Karpas-422 (cell line): Measurements from ENCODE around the gene VAMP1. TPM values are rescaled to one million over a fixed set of nuclear protein-coding genes. Genes with fewer than 3 reads are reported as not detected.

Experiments used
- DNase-seq: peaks from one replicate; pipeline ENCODE4 v3.0.0-alpha.2; 2015
- H2AFZ ChIP-seq: fragments of 200-600 bp; sonication (generic); 2 replicates; pipeline ENCODE4 v1.6.1; 2014; ENCODE audit warnings: antibody characterized with exemption, low read length, mixed read lengths
- H3K27ac ChIP-seq: fragments of 200-600 bp; sonication (generic); 2 replicates; pipeline ENCODE4 v1.5.1; 2014; ENCODE audit warnings: mild to moderate bottlenecking, low read length, moderate library complexity
- H3K27me3 ChIP-seq: fragments of 200-600 bp; sonication (generic); 2 replicates; pipeline ENCODE4 v1.6.1; 2014; ENCODE audit warnings: low read length, mixed read lengths
- H3K36me3 ChIP-seq: fragments of 200-600 bp; sonication (generic); 2 replicates; pipeline ENCODE4 v1.6.1; 2014; ENCODE audit warnings: low read length, mixed read lengths; ENCODE audit not compliant: insufficient read depth
- H3K4me1 ChIP-seq: fragments of 200-600 bp; sonication (generic); 2 replicates; pipeline ENCODE4 v1.6.1; 2014; ENCODE audit warnings: mild to moderate bottlenecking, low read length, mixed read lengths
- H3K4me2 ChIP-seq: fragments of 200-600 bp; sonication (generic); 2 replicates; pipeline ENCODE4 v1.6.1; 2014; ENCODE audit warnings: low read length, low read depth, mild to moderate bottlenecking; ENCODE audit not compliant: poor library complexity, severe bottlenecking
- H3K4me3 ChIP-seq: fragments of 200-600 bp; sonication (generic); 2 replicates; pipeline ENCODE4 v1.5.1; 2014; ENCODE audit warnings: mild to moderate bottlenecking, antibody characterized with exemption, low read length, mixed read lengths
- H3K79me2 ChIP-seq: fragments of 200-600 bp; sonication (generic); 2 replicates; pipeline ENCODE4 v1.6.1; 2014; ENCODE audit warnings: mild to moderate bottlenecking, low read length, mixed read lengths
- H3K9ac ChIP-seq: fragments of 200-600 bp; sonication (generic); 2 replicates; pipeline ENCODE4 v1.6.0; 2014; ENCODE audit warnings: low read length
- H3K9me2 ChIP-seq: fragments of 200-600 bp; sonication (generic), shearing (Covaris generic); replicated peaks from 2 replicates; pipeline ENCODE4 v1.6.0; 2014; ENCODE audit warnings: mild to moderate bottlenecking, low read length, moderate library complexity; ENCODE audit not compliant: insufficient read depth
- H3K9me3 ChIP-seq: fragments of 300-700, 200-600 bp; sonication (generic); 2 replicates; pipeline ENCODE4 v1.6.1; 2014; ENCODE audit warnings: low read length, mixed read lengths
- H4K20me1 ChIP-seq: fragments of 200-600 bp; sonication (generic); 2 replicates; pipeline ENCODE4 v1.6.1; 2014; ENCODE audit warnings: mild to moderate bottlenecking, antibody characterized with exemption, low read length, low read depth; ENCODE audit not compliant: insufficient read depth
- total RNA-seq: library from RNA; depleted of rRNA; stranded (reverse); fragments of >200 nt; shearing (Covaris generic); gene quantifications from 2 replicates; pipeline ENCODE4 v1.2.3, GENCODE V29; 2014; ENCODE audit warnings: low replicate concordance

The VAMP1 gene
- total RNA-seq, 1 experiment from 2014 or later = 555 TPM

GRCh38 chr12:6466184-6466573, 4.3 kb downstream of the VAMP1 start:
- Histone ChIP-seq H3K9me2 (no peaks in the 10 kb centered on the region), H3K4me2 (peak overlapping the region; percentile 77), H3K36me3 (peaks cover 76% of the 10 kb centered on the region), H3K27ac (peak overlapping the region; percentile 95), H3K79me2 (peaks cover 49% of the 10 kb centered on the region), H3K27me3 (no peaks in the 10 kb centered on the region), H3K4me1 (peaks cover 87% of the 10 kb centered on the region), H3K9ac (peak overlapping the region; percentile 40), H3K4me3 (no peak overlapping the region; the same call in 1 of the 2 replicates), H2AFZ (no peak overlapping the region), H3K9me3 (no peaks in the 10 kb centered on the region), H4K20me1 (peaks cover 32% of the 10 kb centered on the region)
- DNase-seq = peak; percentile 42

GRCh38 chr12:6465467-6466183, 4.9 kb downstream of the VAMP1 start:
- H3K79me2 ChIP-seq = peaks cover 49% of the 10 kb centered on the region
- no peaks in the 10 kb centered on the region for H3K27me3 ChIP-seq
- H3K36me3 ChIP-seq = peaks cover 82% of the 10 kb centered on the region
- H2AFZ ChIP-seq = no peak overlapping the region
- peak overlapping the region; percentile 77 for H3K4me2 ChIP-seq
- H3K9ac ChIP-seq = peak overlapping the region; percentile 40
- peaks cover 89% of the 10 kb centered on the region for H3K4me1 ChIP-seq
- no peak overlapping the region for H3K4me3 ChIP-seq
- DNase-seq = peak; percentile 71
- peak overlapping the region; percentile 95 for H3K27ac ChIP-seq
- no peaks in the 10 kb centered on the region for H3K9me2 ChIP-seq
- no peaks in the 10 kb centered on the region for H3K9me3 ChIP-seq
- H4K20me1 ChIP-seq = peaks cover 32% of the 10 kb centered on the region

- H3K36me3 ChIP-seq = peaks cover 81% of the 10 kb centered on the region
- H2AFZ ChIP-seq = no peak overlapping the region
- peak; percentile 43 for DNase-seq
- H3K27me3 ChIP-seq = no peaks in the 10 kb centered on the region
- H3K4me2 ChIP-seq = peak overlapping the region; percentile 37
- H3K79me2 ChIP-seq = peaks cover 40% of the 10 kb centered on the region
- H3K27ac ChIP-seq = peak overlapping the region; percentile 95
- peaks cover 96% of the 10 kb centered on the region for H3K4me1 ChIP-seq
- no peaks in the 10 kb centered on the region for H3K9me2 ChIP-seq
- peak overlapping the region; percentile 63 for H3K9ac ChIP-seq
- peaks cover 23% of the 10 kb centered on the region for H4K20me1 ChIP-seq
- H3K9me3 ChIP-seq = no peaks in the 10 kb centered on the region
- H3K4me3 ChIP-seq = no peak overlapping the region
These were observed 5.9 kb downstream of the VAMP1 start for GRCh38 chr12:6464531-6464930.

- no peak overlapping the region for H2AFZ ChIP-seq
- H3K4me1 ChIP-seq = peaks cover 95% of the 10 kb centered on the region
- peaks cover 33% of the 10 kb centered on the region for H3K79me2 ChIP-seq
- peak overlapping the region; percentile 95 for H3K27ac ChIP-seq
- H3K4me2 ChIP-seq = peak overlapping the region; percentile 37
- H3K9me3 ChIP-seq = no peaks in the 10 kb centered on the region
- peaks cover 17% of the 10 kb centered on the region for H4K20me1 ChIP-seq
- no peaks in the 10 kb centered on the region for H3K27me3 ChIP-seq
- peaks cover 80% of the 10 kb centered on the region for H3K36me3 ChIP-seq
- no peaks in the 10 kb centered on the region for H3K9me2 ChIP-seq
- peak; percentile 45 for DNase-seq
- peak overlapping the region; percentile 63 for H3K9ac ChIP-seq
- no peak overlapping the region for H3K4me3 ChIP-seq
These were observed 6.6 kb downstream of the VAMP1 start for GRCh38 chr12:6463858-6464257.

- H3K79me2 ChIP-seq = peaks cover 27% of the 10 kb centered on the region
- no peak overlapping the region for H3K4me3 ChIP-seq
- H3K4me1 ChIP-seq = peaks cover 89% of the 10 kb centered on the region
- peaks cover 75% of the 10 kb centered on the region for H3K36me3 ChIP-seq
- H3K9me3 ChIP-seq = no peaks in the 10 kb centered on the region
- no peak overlapping the region for H2AFZ ChIP-seq
- no peaks in the 10 kb centered on the region for H3K9me2 ChIP-seq
- H4K20me1 ChIP-seq = peaks cover 10% of the 10 kb centered on the region; the same call in 1 of the 2 replicates
- no peaks in the 10 kb centered on the region for H3K27me3 ChIP-seq
- peak; percentile 53 for DNase-seq
- peak overlapping the region; percentile 37 for H3K4me2 ChIP-seq
- peak overlapping the region; percentile 63 for H3K9ac ChIP-seq
- peak overlapping the region; percentile 95 for H3K27ac ChIP-seq
These were observed 7.3 kb downstream of the VAMP1 start for GRCh38 chr12:6463216-6463615.

- Histone ChIP-seq H3K4me1 (peaks cover 81% of the 10 kb centered on the region), H3K9me3 (no peaks in the 10 kb centered on the region), H3K4me2 (peak overlapping the region; percentile 37), H3K79me2 (peaks cover 19% of the 10 kb centered on the region), H4K20me1 (0 out of 2 replicates have a peak, but pooled peaks cover 3% of the 10 kb centered on the region), H3K36me3 (peaks cover 70% of the 10 kb centered on the region), H3K27ac (peak overlapping the region; percentile 95), H3K4me3 (peak overlapping the region; percentile 16; the same call in 1 of the 2 replicates), H3K27me3 (no peaks in the 10 kb centered on the region), H2AFZ (no peak overlapping the region), H3K9me2 (no peaks in the 10 kb centered on the region), H3K9ac (peak overlapping the region; percentile 63)
- no peak for DNase-seq
These were observed 8.1 kb downstream of the VAMP1 start for GRCh38 chr12:6462234-6462995.

- peaks cover 73% of the 10 kb centered on the region for H3K4me1 ChIP-seq
- H4K20me1 ChIP-seq = 0 out of 2 replicates have a peak, but pooled peaks cover 3% of the 10 kb centered on the region
- H3K9me3 ChIP-seq = no peaks in the 10 kb centered on the region
- no peak overlapping the region for H2AFZ ChIP-seq
- peak overlapping the region; percentile 95 for H3K27ac ChIP-seq
- H3K36me3 ChIP-seq = peaks cover 66% of the 10 kb centered on the region
- peak overlapping the region; percentile 16; the same call in 1 of the 2 replicates for H3K4me3 ChIP-seq
- H3K27me3 ChIP-seq = no peaks in the 10 kb centered on the region
- H3K79me2 ChIP-seq = peaks cover 15% of the 10 kb centered on the region
- H3K9ac ChIP-seq = peak overlapping the region; percentile 63
- H3K9me2 ChIP-seq = no peaks in the 10 kb centered on the region
- peak; percentile 93 for DNase-seq
- H3K4me2 ChIP-seq = peak overlapping the region; percentile 37
These were observed 8.9 kb downstream of the VAMP1 start for GRCh38 chr12:6461401-6462233.
